ENCODE data around the gene SLC25A45.
"Not testable (repeated sequence)": the region's sequence is repeated elsewhere in the genome, so short reads cannot be mapped to it uniquely, and the experiment has no call there.

SLC25A45 gene

DNA sequence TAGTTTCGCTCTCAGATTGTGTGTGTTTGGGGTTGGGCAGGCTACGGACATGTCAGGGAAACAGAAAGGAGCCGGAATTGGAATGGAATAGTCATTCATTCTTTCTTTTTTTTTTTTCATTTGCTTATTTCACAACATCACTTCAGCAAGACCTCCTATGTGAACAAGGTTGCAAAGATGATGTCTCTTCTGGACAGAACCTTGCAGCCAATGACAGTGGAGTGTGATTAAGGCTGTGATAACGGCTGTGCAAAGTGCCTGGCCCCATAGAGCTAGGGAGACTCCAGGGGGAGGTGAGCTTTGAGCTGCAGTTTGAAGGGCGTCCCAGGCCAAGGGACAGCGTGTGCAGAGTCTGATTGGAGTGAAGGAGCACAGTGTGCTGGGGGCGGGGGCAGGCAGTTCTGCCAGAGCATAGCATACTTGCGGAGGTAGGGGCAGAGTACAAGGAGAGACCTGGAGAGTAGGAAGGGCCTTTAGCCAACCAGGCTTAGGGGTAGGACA, 24.5 kb downstream of the SLC25A45 start:
- no peak for DNase-seq (ENCODE audit: low read depth in 2 of 2)

DNA sequence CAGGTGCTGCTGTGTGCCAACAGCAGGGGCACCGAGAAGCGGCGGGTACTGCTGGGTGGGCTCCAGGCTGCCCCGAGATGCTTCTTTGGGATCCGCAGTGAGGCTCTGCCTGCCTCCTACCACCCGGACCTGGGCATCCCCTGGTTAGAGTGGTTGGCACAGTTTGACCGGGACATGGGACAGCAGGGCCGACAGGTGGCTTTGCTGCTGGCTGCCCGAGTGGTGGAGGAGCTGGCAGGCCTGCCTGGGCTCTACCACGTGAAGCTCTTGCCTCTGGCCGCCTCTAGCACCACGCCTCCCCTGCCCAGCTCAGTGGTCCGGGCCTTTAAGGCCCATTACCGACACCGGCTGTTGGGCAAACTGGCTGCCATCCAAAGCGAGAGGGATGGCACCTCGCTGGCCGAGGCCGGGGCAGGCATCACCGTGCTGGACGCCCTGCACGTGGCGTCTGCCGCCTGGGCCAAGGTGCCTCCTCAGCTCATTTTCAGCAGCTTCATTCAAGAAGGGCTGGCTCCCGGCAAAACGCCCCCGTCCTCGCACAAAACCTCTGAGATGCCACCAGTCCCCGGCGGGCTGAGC, 26.0 kb downstream of the SLC25A45 start:
- no peak for DNase-seq (ENCODE audit: low read depth in 2 of 2)

DNA sequence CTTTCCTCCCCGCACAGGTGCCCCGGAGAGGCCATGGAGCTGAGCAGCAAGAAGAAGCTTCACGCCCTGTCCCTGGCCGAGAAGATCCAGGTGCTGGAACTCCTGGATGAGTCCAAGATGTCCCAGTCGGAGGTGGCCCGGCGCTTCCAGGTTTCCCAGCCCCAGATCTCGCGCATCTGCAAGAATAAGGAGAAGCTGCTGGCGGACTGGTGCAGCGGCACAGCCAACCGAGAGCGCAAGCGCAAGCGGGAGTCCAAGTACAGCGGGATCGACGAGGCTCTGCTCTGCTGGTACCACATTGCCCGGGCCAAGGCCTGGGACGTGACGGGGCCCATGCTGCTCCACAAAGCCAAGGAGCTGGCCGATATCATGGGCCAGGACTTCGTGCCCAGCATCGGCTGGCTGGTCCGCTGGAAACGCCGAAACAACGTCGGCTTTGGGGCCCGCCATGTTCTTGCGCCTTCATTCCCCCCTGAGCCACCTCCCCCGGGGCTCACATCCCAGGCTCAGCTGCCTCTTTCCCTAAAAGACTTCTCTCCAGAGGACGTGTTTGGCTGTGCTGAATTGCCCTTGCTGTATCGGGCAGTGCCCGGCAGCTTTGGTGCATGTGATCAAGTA, 26.6 kb downstream of the SLC25A45 start:
- no peak for DNase-seq (ENCODE audit: low read depth in 2 of 2)

DNA sequence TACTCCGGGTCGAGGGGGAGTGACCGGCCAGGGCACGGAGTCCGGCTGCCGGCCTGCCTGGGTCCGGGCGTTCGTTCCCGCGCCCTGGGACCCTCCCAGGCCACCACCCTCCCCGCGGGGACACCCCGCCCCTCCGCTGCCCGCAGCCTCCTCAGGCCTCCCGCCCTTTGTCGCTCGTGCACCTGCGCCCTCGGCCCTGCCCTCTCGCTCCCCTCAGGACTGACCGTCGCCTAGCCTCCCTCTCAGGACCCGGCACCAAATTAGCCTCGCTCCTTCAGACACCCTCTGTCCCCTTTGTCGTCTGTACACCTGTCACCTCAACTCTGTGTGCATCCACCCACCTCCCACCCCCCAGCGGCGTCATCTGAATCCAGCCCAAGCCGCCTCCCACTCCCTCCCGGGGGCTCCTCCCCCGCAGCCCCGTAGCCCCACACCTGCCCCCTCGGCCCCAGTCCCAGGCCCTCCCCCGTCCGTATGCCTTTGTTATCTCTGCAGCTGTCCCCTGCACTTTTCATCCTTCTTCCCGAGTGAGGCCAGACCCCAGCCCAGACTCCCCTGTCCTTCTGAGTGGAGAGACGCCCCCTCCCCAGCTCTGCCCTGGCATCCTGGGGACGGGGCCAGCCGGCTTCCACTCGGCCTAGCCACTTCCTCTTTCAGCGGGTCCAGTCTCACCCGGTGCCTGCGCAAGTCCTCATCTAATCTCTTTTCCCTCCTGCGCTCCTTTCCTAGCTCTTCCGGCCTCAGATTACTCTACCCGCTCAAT, 27.3 kb downstream of the SLC25A45 start:
- DNase-seq (ENCODE audit: low read depth in 2 of 2) = no peak

DNA sequence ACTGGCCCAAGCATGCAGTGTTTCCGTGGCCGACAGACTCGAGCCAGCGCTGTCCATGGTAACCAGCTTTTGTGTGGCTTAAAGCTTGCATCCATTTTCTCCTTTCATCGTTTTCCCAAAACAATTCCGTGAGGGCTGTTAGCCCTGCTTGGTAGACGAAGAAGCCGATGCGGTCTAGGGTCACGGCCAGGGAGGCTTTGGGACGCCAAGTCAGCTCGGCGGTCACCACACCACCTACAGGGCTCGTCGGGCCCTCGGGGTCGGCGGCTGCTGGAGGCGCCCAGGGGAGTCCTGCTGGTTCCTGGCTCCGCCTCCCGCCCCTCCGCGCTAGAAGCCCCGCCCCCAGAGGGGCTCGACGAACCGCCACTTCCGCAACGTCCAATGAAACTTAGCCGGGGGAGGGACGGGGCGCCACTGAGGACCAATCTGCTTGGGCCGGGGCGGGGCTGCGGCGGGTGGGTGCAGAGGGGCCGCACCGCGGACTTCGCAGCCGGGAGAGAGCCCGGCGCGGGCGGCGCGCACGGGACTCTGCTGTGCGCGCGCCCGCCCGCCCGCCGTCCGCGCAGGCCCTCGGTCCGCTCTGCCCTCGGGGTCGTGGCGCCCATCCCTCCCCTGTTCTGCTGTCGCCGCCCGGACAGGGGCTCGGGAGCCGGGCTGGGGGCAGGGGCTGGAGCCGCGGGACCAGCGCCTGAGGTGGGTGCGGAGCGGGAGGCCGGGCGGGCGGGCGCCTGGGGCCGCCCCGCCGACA, 28.0 kb downstream of the SLC25A45 start, which contains the start of gene TIGD3:
Gene TIGD3, plus strand, starts transcription at position 487 of the 748 bp plus-strand sequence. CDS start 1,058 bp downstream, outside the sequence.
- DNase-seq (ENCODE audit: low read depth in 2 of 2) = peak; percentile 96 to 97

DNA sequence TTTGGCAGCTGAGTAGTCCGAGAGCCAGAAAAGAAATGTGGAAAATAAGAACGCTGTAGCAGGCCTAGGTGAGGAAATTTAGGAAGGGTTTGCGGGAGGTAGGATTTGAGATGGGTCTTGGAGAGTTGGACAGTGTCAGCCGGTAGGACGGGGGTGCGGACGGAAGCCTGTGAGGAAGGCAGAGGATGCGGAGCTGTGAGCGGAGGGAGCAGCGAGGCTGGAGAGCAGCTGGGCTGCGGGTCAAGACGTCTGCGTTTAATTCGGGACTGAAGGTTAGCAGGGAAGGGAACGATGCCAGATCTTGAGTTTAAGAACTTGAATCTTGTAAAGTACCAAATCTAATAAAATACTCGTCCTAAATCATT, 28.6 kb downstream of the SLC25A45 start:
- DNase-seq (ENCODE audit: low read depth in 2 of 2) = no peak

DNA sequence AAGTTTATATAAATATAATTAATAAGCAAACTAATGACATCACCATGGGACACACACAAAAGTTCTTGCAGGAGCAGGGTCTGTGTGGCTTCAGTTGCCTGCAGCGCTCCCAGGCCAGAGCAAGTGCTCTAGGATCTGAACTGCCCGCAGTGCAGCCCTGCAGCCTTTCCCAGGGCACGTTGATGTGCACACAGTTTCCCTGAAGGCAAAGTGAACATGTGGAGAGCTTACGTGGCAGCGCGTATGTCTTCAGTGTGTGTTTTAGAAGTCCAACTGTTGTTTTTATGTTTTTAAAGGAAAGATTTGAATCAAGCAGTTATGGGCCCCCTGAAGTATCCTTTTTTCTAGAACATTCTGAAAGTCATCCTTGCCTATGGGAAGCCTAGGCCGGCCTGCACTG, 29.1 kb downstream of the SLC25A45 start:
- DNase-seq (ENCODE audit: low read depth in 2 of 2) = no peak

DNA sequence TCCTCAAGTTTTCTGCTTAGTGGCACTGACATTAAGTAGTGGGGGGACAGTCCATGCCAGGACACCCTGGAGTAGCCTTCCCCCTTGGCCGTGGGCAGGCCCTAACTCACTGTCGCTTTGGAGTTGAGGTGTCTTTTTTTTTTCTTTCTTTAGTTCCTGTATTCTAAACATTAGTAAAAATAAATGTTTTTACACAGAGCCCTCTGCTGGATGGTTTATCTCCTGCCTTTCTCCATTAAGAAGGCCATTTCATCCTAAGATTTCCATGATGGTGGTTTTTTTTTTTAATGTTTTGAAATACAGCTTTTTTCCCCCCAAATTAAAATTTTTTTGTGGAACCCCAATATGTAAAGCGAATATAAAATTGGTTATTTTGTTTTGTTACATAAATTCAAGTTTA, 29.7 kb downstream of the SLC25A45 start:
- no peak for DNase-seq (ENCODE audit: low read depth in 2 of 2)

DNA sequence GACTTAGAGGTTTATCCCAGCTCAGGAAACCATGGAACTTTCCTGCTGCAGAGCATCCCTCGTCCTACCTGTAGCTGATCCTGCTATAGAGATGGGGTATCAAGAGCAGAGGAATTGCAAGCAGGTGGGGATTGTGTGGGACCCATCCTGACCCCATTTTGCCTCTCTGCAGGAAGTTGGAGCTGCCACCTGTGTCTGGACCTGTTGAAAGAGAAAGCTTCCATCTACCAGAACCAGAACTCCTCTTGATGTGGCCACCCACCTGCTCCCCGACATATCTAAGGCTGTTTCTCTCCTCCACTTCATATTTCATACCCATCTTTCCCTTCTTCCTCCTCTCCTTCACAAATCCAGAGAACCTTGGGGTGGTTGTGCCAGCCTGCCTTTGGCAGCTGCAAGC, 30.9 kb downstream of the SLC25A45 start:
- DNase-seq (ENCODE audit: low read depth in 2 of 2) = no peak

DNA sequence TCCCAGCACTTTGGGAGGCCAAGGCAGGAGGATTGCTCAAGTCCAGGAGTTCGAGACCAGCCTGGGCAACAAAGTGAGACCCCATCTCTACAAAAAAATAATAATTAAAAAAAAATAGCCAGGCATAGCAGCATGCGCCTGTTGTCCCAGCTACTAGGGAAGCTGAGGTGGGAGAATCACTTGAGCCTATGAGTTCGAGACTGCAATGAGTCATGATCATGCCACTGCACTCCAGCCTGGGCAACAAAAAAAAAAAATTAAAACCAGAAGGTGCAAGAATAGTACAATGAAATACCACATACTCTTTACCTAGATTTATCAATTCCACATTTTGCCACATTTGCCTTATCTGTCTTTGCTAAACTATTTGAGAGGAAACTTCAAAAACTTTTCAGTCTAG, 40.6 kb downstream of the SLC25A45 start:
- no peak for DNase-seq (ENCODE audit: low read depth in 2 of 2)

DNA sequence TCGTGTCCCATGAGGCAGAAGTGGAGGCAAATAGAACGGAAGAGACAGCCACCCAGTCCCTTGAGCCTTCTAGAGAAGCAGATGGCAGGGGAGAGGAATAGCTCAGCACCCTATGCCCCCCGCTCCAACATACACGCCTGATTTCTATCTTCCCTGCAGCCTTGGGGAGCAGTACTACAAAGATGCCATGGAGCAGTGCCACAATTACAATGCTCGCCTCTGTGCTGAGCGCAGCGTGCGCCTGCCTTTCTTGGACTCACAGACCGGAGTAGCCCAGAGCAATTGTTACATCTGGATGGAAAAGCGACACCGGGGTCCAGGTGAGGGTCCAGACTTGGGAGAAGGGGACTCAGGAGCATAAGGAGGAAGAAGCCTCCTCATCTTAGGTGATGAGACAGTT, 42.2 kb downstream of the SLC25A45 start:
- no peak for DNase-seq (ENCODE audit: low read depth in 2 of 2)

DNA sequence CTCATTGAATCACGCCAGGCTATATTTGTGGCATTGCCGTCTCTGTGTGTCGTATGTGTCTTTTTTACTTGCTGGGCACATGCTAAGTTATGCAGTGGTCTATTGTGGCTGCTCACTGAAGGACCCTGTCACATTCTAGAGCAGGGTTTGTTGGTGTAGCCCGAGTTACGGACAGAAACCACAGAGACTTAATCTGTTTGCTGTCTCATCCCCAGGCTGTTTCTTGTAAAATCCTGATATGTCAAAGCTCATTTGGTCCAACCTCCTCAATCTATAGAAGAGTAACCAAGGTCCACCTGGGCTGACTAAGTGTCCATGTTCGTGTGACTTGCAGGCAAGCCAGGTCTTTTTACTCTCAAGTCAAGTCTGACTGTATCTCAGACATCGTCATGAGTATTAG, 43.8 kb downstream of the SLC25A45 start:
- DNase-seq (ENCODE audit: low read depth in 2 of 2) = no peak

DNA sequence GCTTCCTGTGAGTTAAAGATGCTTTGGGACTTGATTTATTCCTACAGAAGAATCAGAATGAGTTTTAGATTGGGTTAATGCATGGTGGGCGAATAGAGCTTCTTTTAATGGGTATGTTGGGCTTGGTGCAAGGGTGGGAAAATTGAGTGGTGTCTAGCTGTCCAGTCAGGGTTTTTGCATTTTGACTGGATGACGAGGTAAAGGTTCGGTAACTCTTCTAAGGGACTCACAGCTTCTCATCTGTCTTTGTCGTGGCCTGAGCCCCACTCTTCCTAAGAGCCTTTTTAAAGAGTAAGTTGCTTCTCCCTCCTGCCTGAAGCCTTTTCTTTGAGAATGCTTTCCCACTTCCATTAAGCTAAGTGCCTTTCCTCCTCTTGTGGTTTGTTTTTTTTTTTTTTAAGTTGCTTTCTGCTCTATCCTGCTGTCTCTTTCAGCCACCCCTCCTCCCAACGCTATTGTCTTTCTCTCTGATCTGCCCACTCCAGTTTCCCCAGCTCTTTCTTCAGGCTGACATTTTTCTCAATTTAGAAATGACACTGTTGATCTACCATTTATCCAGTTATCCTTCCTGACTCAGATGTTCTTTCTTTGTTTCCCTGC, 47.6 kb downstream of the SLC25A45 start:
- DNase-seq (ENCODE audit: low read depth in 2 of 2) = no peak

DNA sequence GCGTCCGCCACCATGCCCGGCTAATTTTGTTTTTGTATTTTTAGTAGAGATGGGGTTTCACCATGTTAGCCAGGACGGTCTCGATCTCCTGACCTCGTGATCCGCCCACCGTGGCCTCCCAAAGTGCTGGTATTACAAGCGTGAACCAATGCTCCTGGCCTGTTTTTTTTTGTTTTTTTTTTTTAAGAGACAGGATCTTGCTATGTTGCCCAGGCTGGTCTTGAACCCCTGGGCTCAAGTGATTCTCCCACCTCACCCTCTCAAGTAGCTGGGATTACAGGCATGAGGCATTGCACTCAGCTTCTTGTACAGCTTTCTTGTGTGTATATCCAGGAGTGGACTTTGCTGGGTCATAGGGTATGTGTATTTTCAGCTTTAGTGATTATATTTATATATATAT, 49.9 kb downstream of the SLC25A45 start:
- DNase-seq (ENCODE audit: low read depth in 2 of 2) = not testable (repeated sequence)

DNA sequence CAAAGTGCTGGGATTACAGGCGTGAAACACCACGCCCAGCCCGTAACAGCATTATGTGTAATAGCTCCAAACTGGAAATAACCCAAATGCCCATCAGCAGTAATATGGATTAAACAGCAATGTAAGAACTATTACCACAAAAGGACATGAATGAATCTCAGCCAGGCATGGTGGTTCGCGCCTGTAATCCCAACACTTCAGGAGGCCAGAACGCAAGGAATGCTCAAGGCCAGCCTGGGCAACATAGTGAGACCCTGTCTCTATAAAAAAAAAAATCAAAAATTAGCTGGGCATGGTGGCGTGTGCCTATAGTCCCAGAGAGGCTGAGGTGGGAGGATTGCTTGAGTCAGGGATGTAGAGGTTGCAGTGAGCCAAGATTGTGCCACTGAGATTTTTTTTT, 51.9 kb downstream of the SLC25A45 start:
- DNase-seq (ENCODE audit: low read depth in 2 of 2) = no peak

DNA sequence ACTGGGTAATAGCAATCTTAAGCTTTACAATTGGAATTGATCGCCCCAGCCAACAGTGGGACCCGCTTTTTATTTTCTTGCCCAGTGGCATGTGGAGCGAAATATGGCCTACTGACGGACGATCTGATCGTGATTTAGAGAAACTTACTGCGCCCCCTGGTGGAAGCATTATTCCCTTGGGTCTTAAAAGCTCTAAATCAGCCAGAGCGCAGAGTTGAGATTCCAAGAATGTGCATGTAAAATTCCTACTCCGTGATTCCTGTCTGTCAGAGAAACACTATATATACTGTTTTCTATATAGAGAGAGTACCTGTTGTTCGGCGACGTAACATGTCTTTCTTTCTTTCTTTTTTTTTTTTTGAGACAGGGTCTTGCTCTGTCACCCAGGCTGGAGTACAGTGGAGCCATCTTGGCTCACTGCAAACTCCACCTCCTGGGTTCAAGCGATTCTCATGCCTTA, 52.5 kb downstream of the SLC25A45 start:
- peak; percentile 58 to 72 for DNase-seq (ENCODE audit: low read depth in 2 of 2)

DNA sequence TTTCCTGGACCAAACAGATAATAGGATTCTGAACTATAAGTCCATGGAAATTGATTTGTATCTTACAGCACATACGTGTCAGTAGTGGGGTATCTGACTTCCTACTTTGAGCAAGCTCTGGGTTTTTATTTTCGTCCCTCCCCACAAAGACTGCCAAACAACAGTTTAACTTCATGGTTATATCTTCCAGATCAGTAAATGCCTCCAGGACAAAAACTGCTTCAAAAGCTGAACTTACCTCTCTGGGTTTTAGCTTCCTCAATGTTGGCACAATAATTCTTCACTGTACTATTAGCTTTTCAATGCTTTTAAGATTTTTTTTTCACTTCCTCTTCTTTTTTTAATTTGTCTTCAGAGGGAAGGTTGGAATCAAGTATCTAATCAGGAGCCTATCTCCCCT, 53.0 kb downstream of the SLC25A45 start:
- no peak for DNase-seq (ENCODE audit: low read depth in 2 of 2)

DNA sequence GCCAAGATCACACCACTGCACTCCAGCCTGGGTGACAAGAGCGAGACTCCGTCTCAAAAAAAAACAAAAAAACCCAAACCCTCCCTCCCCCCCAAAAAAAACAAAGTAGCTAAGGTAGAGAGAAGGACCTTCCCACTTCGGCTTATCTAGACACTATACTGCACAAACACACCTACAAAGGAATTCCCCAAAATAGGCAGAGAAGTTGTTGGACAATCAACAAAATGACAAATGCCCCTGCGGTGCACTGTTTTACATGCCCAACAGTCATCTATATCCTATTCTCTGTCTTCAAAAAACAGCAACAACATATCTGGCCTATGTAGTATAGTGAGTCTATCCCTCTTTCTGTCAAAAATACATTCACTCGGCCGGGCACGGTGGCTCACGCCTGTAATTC, 55.4 kb downstream of the SLC25A45 start:
- no peak for DNase-seq (ENCODE audit: low read depth in 2 of 2)

DNA sequence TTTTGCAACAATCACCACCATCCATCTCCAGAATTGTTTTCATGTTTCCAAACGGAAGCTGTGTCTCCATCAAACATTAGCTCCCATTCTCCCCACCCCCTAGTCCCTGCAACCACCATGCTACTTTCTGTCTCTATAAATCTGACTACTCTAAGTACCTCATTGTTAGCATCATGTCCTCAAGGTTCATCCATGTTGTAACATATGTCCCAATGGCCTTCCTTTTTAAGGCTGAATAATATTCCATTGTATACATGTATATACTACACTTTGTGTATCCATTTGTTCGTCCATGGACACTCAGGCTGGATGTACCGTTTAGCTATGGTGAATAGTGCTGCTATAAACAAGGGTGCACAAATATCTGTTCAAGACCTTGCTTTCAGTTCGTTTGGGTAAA, 57.0 kb downstream of the SLC25A45 start:
- DNase-seq (ENCODE audit: low read depth in 2 of 2) = no peak

Measured in stimulated activated CD8-positive, alpha-beta memory T cell treated with anti-CD3 and anti-CD28 coated beads, Interleukin-15, amount 100 ng/mL, for 48 hours (primary cell).